PC-3 (cell line): Measurements from ENCODE around the gene PLCB4. TPM values are rescaled to one million over a fixed set of nuclear protein-coding genes. Genes with fewer than 3 reads are reported as not detected.

ENCODE experiments used
- ATAC-seq: fragments of 200-7000 bp; cut with Tn5 transposase; 2 replicates; pipeline ENCODE4 v1.9.1; 2020; ENCODE audit warnings: mild to moderate bottlenecking, moderate library complexity
- BruUV-seq: library from RNA; stranded (reverse); fragments of 400-500 nt; replicated peaks from 2 replicates; lab custom pipeline; 2021; lab: Mats Ljungman, UMichigan
- CTCF ChIA-PET: fragments of 300-600 bp; sonication (Branson Sonifier 250); formaldehyde crosslinking; loops from one replicate; lab custom pipeline; 2022; ENCODE audit warnings: antibody characterized with exemption; lab: Charles Lee
- POLR2A ChIA-PET: fragments of 300-600 bp; sonication (Branson Sonifier 250); formaldehyde crosslinking; loops from one replicate; lab custom pipeline; 2022; ENCODE audit warnings: antibody characterized with exemption; ENCODE audit not compliant: unreplicated experiment; lab: Charles Lee
- DNase-seq: peaks from one replicate; pipeline ENCODE4 v3.0.0-alpha.2; 2015
- H2AFZ ChIP-seq: fragments of 300-600 bp; sonication (generic); 2 replicates; pipeline ENCODE4 v1.6.0; 2016; ENCODE audit warnings: antibody characterized with exemption, low read length
- H3F3A ChIP-seq: fragments of 300-600 bp; sonication (generic); one replicate; pipeline ENCODE4 v1.6.0; 2017; ENCODE audit warnings: antibody characterized with exemption, low read length, control low read depth, mild to moderate bottlenecking; ENCODE audit not compliant: unreplicated experiment
- H3K27ac ChIP-seq: fragments of 300-600 bp; sonication (generic); 2 replicates; pipeline ENCODE4 v1.5.1; 2016; ENCODE audit warnings: mild to moderate bottlenecking, low read length
- H3K27me3 ChIP-seq: fragments of 300-600 bp; sonication (generic); 2 replicates; pipeline ENCODE4 v1.6.1; 2016; ENCODE audit warnings: low read length, mixed read lengths
- H3K36me3 ChIP-seq: fragments of 300-600 bp; sonication (generic); 2 replicates; pipeline ENCODE4 v1.6.1; 2016; ENCODE audit warnings: low read depth, mixed run types, low read length, mixed read lengths
- H3K4me1 ChIP-seq: fragments of 300-600 bp; sonication (generic); 2 replicates; pipeline ENCODE4 v1.5.1; 2016; ENCODE audit warnings: low read length; ENCODE audit not compliant: insufficient read depth
- H3K4me2 ChIP-seq: fragments of 300-600 bp; sonication (generic); 2 replicates; pipeline ENCODE4 v1.6.0; 2016; ENCODE audit warnings: low read length
- H3K4me3 ChIP-seq: fragments of 300-600 bp; sonication (generic); 2 replicates; pipeline ENCODE4 v1.5.1; 2016; ENCODE audit warnings: mild to moderate bottlenecking, low read length, mixed read lengths
- H3K79me2 ChIP-seq: fragments of 300-600 bp; sonication (generic); 2 replicates; pipeline ENCODE4 v1.6.1; 2017; ENCODE audit warnings: low read length, mixed read lengths
- H3K9ac ChIP-seq: fragments of 300-600 bp; sonication (generic); 2 replicates; pipeline ENCODE4 v1.6.0; 2016; ENCODE audit warnings: mild to moderate bottlenecking, low read length
- H3K9me2 ChIP-seq: fragments of 300-600 bp; sonication (generic); replicated peaks from 2 replicates; pipeline ENCODE4 v1.6.1; 2016; ENCODE audit warnings: mixed run types, low read length, mixed read lengths
- H3K9me3 ChIP-seq: fragments of 300-600 bp; sonication (generic); 2 replicates; pipeline ENCODE4 v1.6.1; 2016; ENCODE audit warnings: low read length, mixed read lengths
- H4K20me1 ChIP-seq: fragments of 300-600 bp; sonication (generic); 2 replicates; pipeline ENCODE4 v1.6.1; 2016; ENCODE audit warnings: low read length, mixed read lengths
- CTCF ChIP-seq: fragments of 300-600 bp; sonication (generic); conservative IDR thresholded peaks from 2 replicates; pipeline ENCODE4 v1.5.1; 2017; ENCODE audit warnings: antibody characterized with exemption, low read depth, mild to moderate bottlenecking, low read length
- EZH2 ChIP-seq: fragments of 300-600 bp; sonication (generic); IDR thresholded peaks from one replicate; pipeline ENCODE4 v1.6.1; 2017; ENCODE audit warnings: antibody characterized with exemption, mild to moderate bottlenecking, low read length; ENCODE audit not compliant: unreplicated experiment
- EZH2phosphoT487 ChIP-seq: fragments of 300-600 bp; sonication (generic); IDR thresholded peaks from 2 replicates; pipeline ENCODE4 v1.6.1; 2018; ENCODE audit warnings: mild to moderate bottlenecking, antibody characterized with exemption, low read length, borderline replicate concordance
- intact Hi-C: fragments of 100-400 bp; cut with micrococcal nuclease; formaldehyde crosslinking; loops from 2 replicates; pipeline ENCODE4 v1.9.0; 2023
- total RNA-seq: library from RNA; depleted of rRNA; stranded (reverse); fragments of >200 nt; gene quantifications from 2 replicates; pipeline ENCODE4 v1.2.3, GENCODE V29; 2014

Gene PLCB4
- total RNA-seq, 1 experiment from 2014 or later = 25.4 TPM

- POLR2A ChIA-PET = interaction anchor here (0.6 kb wide), 2 partner anchors 118 to 1937 kb away, joined by 4 to 7 read pairs; no protein-coding TSS in a partner anchor
- H3F3A ChIP-seq = no peaks in the 10 kb centered on the region
- no peaks in the 10 kb centered on the region for H3K79me2 ChIP-seq
- peak overlapping the region; percentile 32 for H3K4me2 ChIP-seq
- no peaks in the 10 kb centered on the region for H3K36me3 ChIP-seq
- TF ChIP-seq EZH2phosphoT487 = no peak
- TF ChIP-seq EZH2 = no peak
- TF ChIP-seq CTCF = no peak
- H3K9ac ChIP-seq = no peak overlapping the region
- no peaks in the 10 kb centered on the region for H3K27me3 ChIP-seq
- ATAC-seq (peak; percentile 88), DNase-seq (peak; percentile 88)
- no peaks in the 10 kb centered on the region for H3K9me3 ChIP-seq
- peak overlapping the region; percentile 2; the same call in 1 of the 2 replicates for H3K27ac ChIP-seq
- no TSS peak for BruUV-seq
- no peak overlapping the region for H3K4me3 ChIP-seq
- CTCF ChIA-PET = no interaction called here
- peaks cover 24% of the 10 kb centered on the region for H3K4me1 ChIP-seq
- H2AFZ ChIP-seq = no peak overlapping the region
- H3K9me2 ChIP-seq = no peaks in the 10 kb centered on the region
- intact Hi-C loops = loop anchor here (5.0 kb wide), 2 partner anchors 51 to 169 kb away; no protein-coding TSS in a partner anchor
- H4K20me1 ChIP-seq = no peaks in the 10 kb centered on the region
Measured at GRCh38 chr20:9241232-9241692, 172.4 kb downstream of the PLCB4 start.

- POLR2A ChIA-PET = interaction anchor here (0.6 kb wide), 1 partner anchor 1937 kb away, joined by 4 read pairs; no protein-coding TSS in a partner anchor
- H3K27ac ChIP-seq = peak overlapping the region; percentile 2; the same call in 1 of the 2 replicates
- peak; percentile 61 for ATAC-seq
Measured at GRCh38 chr20:9241721-9242427, 173.0 kb downstream of the PLCB4 start.

More at GRCh38 chr20:9241721-9242427, 173.0 kb downstream of the PLCB4 start:
- H3K9me3 ChIP-seq = no peaks in the 10 kb centered on the region
- no peaks in the 10 kb centered on the region for H3F3A ChIP-seq
- no peaks in the 10 kb centered on the region for H3K9me2 ChIP-seq
- peak; percentile 74 for DNase-seq
- H3K9ac ChIP-seq = no peak overlapping the region
- H3K4me2 ChIP-seq = peak overlapping the region; percentile 32
- no peaks in the 10 kb centered on the region for H3K27me3 ChIP-seq
- CTCF ChIA-PET = no interaction called here
- peaks cover 24% of the 10 kb centered on the region for H3K4me1 ChIP-seq
- no peaks in the 10 kb centered on the region for H3K36me3 ChIP-seq
- BruUV-seq = no TSS peak
- no peak overlapping the region for H3K4me3 ChIP-seq
- intact Hi-C loops = loop anchor here (5.0 kb wide), 2 partner anchors 50 to 170 kb away; no protein-coding TSS in a partner anchor
- TF ChIP-seq EZH2 (no peak), EZH2phosphoT487 (no peak), CTCF (no peak)
- no peak overlapping the region for H2AFZ ChIP-seq
- H4K20me1 ChIP-seq = no peaks in the 10 kb centered on the region
- H3K79me2 ChIP-seq = no peaks in the 10 kb centered on the region
